GM12891 (cell line): Measurements from ENCODE around the gene GPC5.

ENCODE experiments used
- DNase-seq: peaks from one replicate; pipeline ENCODE4 v3.0.0; 2011; ENCODE audit warnings: low spot score; ENCODE audit not compliant: insufficient read length
- FAIRE-seq: peaks from 2 replicates; lab custom pipeline; 2011; peaks lifted over from hg19 to GRCh38; lab: Jason Lieb, UNC
- PAX5 ChIP-seq: IDR thresholded peaks from 2 replicates; pipeline ENCODE4 v1.6.1; 2011; ENCODE audit warnings: low read length, moderate library complexity, mild to moderate bottlenecking; ENCODE audit not compliant: insufficient read depth, severe bottlenecking
- POLR2A ChIP-seq: IDR thresholded peaks from 2 replicates; pipeline ENCODE4 v1.6.1; 2011; ENCODE audit warnings: low read depth, low read length, control low read depth
- POLR2AphosphoS5 ChIP-seq: IDR thresholded peaks from 2 replicates; pipeline ENCODE4 v1.6.1; 2011; ENCODE audit warnings: low read depth, low read length, control low read depth
- POU2F2 ChIP-seq: IDR thresholded peaks from 2 replicates; pipeline ENCODE4 v1.6.1; 2011; ENCODE audit warnings: low read depth, mild to moderate bottlenecking, control low read depth, low read length, moderate library complexity
- SPI1 ChIP-seq: IDR thresholded peaks from 2 replicates; pipeline ENCODE4 v1.6.1; 2011; ENCODE audit warnings: low read depth, low read length, control low read depth
- TAF1 ChIP-seq: IDR thresholded peaks from 2 replicates; pipeline ENCODE4 v1.6.1; 2011; ENCODE audit warnings: low read depth, low read length, control low read depth

GPC5 gene

DNA sequence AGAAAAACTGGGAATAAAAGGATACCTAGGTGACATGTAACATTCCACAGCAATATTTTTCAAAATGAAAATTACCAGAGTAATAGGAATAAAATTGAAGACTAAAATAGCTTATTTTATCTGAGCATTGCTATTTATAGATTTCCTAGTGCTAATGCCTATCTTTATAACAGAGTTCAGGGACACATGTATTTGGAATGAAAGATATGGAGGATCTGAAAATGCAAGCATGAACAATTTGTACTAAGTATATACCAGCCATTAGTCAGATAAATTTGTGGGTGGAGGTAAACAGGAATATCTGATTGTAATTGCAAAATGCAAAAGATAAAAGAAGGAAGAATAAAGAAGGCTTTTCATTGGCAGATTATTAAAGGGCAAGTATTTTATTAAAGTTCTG lies 345.9 kb downstream of the GPC5 start:
- TF ChIP-seq SPI1: no peak
- no peak for TF ChIP-seq POLR2AphosphoS5
- no peak for TF ChIP-seq TAF1
- no peak for TF ChIP-seq PAX5
- TF ChIP-seq POLR2A: no peak
- no peak for TF ChIP-seq POU2F2
- no peak for DNase-seq
- no peak for FAIRE-seq

DNA sequence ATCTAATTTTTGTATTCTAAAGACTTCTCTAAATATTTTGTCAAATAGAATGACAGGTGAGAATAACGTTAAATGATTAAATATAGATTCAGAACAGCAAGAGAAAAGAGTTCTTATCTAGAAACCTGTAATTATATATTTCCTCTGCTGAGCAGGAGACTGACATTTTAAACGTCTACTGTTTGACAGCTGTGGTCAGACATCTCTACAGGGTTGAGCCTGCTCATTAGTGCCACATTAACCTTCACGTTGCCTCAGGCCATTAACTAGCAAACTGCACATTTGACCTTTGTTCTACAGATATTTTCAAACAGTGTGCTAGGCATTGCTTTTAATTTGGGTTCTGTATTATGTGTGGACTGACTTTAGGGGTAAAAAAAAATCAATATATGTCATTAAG lies 347.5 kb downstream of the GPC5 start:
- TF ChIP-seq PAX5: no peak
- TF ChIP-seq POLR2A: no peak
- no peak for TF ChIP-seq TAF1
- no peak for TF ChIP-seq POU2F2
- TF ChIP-seq POLR2AphosphoS5: no peak
- no peak for TF ChIP-seq SPI1
- FAIRE-seq: no peak
- no peak for DNase-seq

DNA sequence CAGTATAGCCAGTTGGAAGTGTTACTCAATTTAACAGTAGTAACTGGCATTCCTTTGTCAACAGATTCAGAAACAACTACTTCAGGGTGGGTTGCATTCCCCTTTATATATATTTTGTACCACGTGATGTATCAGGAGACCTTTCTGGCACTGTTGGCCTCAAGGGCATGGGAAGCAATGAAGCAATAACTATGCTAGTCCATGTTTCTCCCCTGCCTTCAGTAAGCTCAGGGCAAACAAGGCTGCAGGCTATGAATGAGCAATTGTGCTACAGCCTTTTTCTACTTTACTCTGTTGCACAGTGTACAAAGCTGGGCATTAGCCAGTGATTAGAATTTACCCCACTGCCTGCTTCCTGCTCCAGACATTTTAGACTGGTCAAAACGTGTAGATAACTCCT lies 348.8 kb downstream of the GPC5 start:
- no peak for FAIRE-seq
- TF ChIP-seq POLR2AphosphoS5 (no peak), SPI1 (no peak), PAX5 (no peak), POU2F2 (no peak), TAF1 (no peak), POLR2A (no peak)
- DNase-seq: no peak

DNA sequence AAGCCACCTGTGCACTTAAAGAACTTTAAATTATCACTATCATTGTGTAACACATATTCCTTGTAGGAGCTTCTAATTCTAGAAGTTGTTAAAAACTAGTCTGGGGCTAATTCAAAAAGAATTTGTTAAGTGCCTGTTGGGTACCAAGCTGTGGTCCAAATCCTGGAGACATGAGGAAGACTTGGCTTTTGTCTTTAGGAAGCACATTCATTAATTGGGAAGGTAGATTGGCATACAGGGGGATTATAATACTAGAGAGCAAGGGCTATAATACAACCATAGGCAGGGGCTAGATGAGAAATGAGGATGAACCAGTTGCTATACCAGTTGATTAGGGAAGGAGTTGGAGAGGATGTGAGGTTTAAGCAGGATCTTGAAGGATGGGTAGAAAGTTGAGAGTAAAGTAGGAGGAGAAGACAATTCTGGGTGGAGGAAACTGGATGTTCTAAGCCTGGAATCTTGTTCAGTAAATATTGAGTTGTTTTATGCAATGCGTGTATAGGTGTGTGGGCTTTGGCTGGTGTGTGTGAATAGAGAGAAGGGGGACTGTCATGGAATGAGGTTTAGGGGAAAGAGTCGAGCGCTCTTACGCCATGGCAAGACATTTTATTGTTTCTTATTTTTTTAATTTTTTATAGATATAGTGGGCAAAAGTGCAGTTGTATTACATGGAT lies 350.1 kb downstream of the GPC5 start:
- DNase-seq (no peak), FAIRE-seq (no peak)
- TF ChIP-seq POU2F2: no peak
- no peak for TF ChIP-seq SPI1
- TF ChIP-seq POLR2A: no peak
- no peak for TF ChIP-seq TAF1
- TF ChIP-seq PAX5: no peak
- TF ChIP-seq POLR2AphosphoS5: no peak

DNA sequence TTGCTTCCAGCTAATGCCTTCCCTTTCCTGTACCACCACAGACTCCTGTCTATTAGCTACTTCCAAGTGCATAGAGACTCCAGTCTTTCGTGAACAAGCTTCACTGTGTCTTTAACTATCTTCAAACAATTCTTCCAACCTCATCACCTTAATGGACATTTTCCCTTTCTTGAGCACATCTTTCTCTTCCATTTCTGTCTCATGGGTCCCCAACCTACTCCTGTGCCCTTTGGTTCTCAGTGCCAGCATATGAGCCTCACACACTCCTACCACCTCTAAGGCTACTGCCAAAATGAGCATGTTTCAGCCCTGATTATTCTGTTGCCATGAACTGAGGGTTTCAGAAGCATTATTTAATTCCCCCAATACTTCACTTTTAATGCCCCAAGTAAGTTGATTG lies 360.3 kb downstream of the GPC5 start:
- DNase-seq (no peak), FAIRE-seq (no peak)
- TF ChIP-seq POU2F2: no peak
- no peak for TF ChIP-seq TAF1
- no peak for TF ChIP-seq POLR2AphosphoS5
- TF ChIP-seq POLR2A: no peak
- TF ChIP-seq PAX5: no peak
- no peak for TF ChIP-seq SPI1

DNA sequence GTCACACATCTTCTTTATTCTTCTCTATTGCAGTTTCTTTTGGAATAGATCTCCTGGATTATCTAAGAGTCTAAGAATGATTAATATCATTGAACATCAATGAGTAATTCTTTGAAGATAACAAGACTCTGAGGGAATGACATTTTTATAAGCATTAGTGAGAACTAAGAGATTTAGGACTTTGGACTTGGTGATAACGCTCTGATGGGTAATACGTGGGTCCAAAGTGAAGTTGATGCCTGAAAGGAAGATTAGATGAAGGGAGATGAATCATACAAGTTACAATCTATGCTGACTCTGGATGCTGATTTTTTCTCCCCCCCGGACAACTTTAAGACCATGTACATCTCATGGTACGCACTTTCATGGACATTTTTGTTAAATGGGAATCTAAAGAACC lies 364.5 kb downstream of the GPC5 start:
- no peak for DNase-seq
- no peak for FAIRE-seq

DNA sequence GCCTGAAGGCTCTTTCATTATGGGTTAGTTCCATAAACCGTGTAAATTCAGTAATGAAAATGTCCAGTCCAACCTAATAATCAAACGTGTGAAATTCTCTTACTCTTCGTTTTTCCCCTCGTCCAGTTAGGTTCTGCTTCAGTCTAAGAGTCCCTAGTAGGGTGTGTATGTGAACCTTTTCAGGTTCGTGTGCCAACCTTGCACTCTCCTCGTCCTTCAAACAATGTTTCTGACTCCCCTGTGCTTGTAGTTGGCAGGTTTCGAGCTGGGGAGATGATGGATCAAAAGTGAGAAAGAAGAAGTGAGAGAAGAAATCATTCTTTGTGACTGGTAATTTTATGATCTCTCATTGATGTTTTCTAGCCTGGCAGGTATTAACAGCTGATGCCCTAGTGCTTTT lies 366.1 kb downstream of the GPC5 start:
- FAIRE-seq: no peak
- DNase-seq: no peak
- no peak for TF ChIP-seq POLR2A
- TF ChIP-seq SPI1: peak; percentile 12; the same call in 1 of the 2 replicates

More for the DNA sequence above, 364.5 kb downstream of the GPC5 start:
- TF ChIP-seq POU2F2: no peak
- no peak for TF ChIP-seq SPI1
- TF ChIP-seq PAX5: no peak
- no peak for TF ChIP-seq TAF1
- no peak for TF ChIP-seq POLR2A
- no peak for TF ChIP-seq POLR2AphosphoS5

DNA sequence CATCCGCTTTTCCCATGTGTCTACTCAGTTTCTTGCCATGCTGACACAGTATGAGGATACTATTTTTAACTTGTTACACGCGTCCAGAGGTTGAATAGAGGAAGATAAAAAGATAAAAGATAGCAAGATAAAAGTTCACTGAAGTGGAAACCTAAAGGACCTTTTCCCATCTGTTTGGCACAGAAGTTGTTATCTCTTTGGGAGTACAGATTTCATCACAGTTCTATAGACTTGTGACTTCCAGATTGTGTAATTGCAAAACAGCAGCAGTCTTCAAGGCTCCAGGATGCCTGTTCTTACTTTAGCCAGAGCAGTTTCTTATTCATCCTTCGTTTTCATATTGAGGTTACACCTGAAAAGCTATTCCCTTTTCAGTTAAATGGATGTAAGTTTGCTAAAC lies 369.2 kb downstream of the GPC5 start:
- DNase-seq (no peak), FAIRE-seq (no peak)
- no peak for TF ChIP-seq POU2F2
- no peak for TF ChIP-seq PAX5
- TF ChIP-seq SPI1: no peak
- no peak for TF ChIP-seq POLR2A
- no peak for TF ChIP-seq TAF1
- TF ChIP-seq POLR2AphosphoS5: no peak

DNA sequence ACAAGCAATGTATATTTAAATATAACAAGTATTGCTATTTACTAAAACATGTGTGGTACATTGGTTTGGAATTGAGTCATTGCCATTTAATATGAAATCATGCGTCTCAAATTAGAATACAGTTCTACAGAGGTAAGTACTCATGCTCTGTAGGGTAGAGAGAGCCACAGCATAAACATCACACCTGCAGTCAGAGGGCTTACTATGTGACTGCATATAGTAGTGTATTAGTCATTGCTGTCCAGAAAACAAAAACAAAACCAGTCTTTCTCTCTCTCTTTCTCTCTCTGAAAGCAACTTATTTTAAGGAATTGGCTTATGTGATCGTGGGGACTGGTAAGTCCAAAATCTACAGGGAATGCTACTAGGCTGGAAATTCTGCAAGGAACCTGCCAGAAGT lies 370.3 kb downstream of the GPC5 start:
- FAIRE-seq (no peak), DNase-seq (no peak)
- TF ChIP-seq TAF1 (no peak), POU2F2 (no peak)

DNA sequence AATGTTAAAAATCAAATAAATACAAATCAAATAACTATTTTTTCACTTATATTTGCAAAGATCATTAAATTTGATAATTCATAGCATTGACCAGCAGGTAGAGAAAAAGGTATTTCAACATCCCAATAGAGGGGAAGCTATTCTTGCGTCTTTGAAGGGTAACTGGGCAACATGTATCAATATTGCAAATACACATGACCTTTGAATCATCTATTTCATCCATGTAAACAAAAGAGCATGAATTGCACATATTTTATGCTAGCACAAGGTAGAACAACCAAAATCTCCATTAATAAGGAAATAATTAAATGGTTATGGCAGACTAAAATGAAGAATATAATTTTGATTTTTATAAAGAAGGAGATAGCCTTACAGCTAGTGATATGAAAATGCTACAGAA lies 372.8 kb downstream of the GPC5 start:
- TF ChIP-seq POU2F2 (no peak), SPI1 (no peak), POLR2A (no peak), TAF1 (no peak), POLR2AphosphoS5 (no peak), PAX5 (no peak)
- DNase-seq: no peak
- no peak for FAIRE-seq
